GM12873 (cell line): ENCODE results near the gene PPP3R1.
A peak's percentile ranks its signal among the peaks of the same experiment; 100 is the strongest.

Source experiments
- CTCF ChIP-seq: IDR thresholded peaks from 2 replicates; pipeline ENCODE4 v1.5.1; 2012; ENCODE audit warnings: low read depth, mild to moderate bottlenecking, moderate library complexity, low read length, control low read depth; ENCODE audit not compliant: insufficient read depth; ENCODE audit errors: missing control alignments

Gene PPP3R1

DNA sequence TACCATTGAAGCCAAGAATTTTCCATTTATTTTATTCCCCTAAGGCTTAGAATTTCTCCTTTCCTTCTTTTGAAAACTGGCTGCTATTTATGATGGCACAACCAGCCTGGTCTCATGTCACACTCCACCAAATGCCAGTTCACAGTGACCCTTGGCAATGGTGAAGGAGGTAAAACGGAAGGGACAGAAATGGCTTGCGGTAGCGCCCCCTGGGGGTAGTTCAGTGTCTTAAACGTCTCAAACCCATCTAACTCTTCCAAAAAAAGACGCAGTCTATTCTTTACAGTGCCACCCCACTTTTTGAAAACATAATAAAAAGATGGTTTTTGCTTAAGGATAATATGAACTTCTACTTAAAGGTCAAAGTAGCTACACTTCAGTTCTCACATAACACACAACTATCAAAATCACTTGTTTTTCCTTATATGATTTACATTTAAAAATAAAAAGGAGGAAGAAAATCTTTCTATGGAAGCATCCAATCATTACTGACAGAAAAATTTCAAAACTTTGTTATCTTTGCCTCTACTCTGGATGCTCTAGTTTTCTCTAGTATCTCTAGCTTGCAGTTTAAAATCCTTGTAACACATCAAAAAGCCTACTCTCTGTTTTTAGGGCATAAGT lies 66.7 kb downstream of the PPP3R1 start:
- TF ChIP-seq CTCF: peak; percentile 91

GRCh38 chr2:68182902-68183301 lies 69.4 kb downstream of the PPP3R1 start:
- no peak for TF ChIP-seq CTCF

GRCh38 chr2:68178954-68179627 lies 73.2 kb downstream of the PPP3R1 start:
- no peak for TF ChIP-seq CTCF

DNA sequence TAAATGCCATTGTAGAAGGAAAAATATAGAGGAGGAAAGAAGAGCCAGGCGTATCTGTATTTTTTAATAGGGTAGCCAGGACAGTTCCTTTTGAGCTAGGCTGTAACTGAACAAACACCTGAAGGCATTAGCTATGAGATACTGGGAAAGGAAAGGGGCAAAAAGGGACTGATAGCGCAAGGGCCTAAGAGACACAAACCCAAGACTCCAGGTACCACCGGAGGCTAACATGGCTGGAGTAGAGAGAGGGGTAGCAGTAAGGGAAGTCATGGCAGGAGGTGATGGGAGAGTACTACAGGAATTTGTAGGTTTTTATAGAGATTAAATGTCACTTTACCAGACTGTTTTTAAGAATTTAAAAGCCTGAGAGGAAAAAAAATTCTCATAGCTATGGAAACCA lies 73.9 kb downstream of the PPP3R1 start:
- no peak for TF ChIP-seq CTCF

DNA sequence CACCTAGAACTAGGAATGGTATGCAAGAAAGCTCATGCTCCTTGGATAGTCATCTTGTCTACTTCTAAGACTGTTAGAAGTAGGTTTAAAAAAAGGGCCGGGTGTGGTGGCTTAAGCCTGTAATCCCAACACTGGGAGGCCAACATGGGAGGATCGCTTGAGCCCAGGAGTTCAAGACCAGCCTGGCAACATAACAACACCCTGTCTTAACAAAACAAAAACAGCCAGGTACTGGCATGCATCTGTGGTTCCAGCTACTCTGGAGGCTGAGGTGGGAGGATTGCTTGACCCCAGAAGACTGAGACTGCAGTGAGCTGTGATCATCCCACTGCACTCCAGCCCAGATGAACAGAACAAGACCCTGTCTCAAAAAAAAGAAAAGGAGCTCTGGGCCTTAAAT lies 74.8 kb downstream of the PPP3R1 start:
- TF ChIP-seq CTCF: no peak

DNA sequence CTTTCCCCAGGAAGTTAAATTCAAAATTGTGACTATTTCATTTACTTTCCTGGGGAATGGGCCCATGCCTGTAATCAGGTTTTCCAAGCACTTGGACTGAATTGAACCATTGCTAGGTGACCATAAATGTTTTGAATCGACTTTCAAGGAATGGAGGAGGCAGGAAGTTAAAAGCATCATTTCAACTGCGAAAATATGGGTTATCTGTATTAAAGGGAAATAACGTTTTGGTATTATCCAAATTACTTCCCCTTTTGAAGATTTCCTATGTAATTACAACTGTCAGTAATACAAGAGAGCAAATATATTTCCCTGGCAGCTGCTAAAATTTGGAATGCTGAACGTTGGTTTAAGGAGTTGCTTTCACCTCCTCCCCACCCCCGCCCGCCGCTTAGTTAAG lies 75.7 kb downstream of the PPP3R1 start:
- no peak for TF ChIP-seq CTCF

- no peak for TF ChIP-seq CTCF
These were observed 79.2 kb downstream of the PPP3R1 start for GRCh38 chr2:68172990-68173700.
